Tibial nerve (tissue), 4 donors: ENCODE measurements around the gene CLDND1. TPM values are rescaled to one million over a fixed set of nuclear protein-coding genes. Genes with fewer than 3 reads are reported as not detected.

Experiments
- DNase-seq, 2 donors: peaks; one replicate each; pipeline ENCODE4 v3.0.0-alpha.2; 2019; ENCODE audit warnings: low spot score in 2 of 2
- H3K27ac ChIP-seq, 4 donors: fragments of 200-600 bp; sonication (generic) in 3 of 4; one replicate each; pipeline ENCODE4 v1.5.1; 2017 to 2019; ENCODE audit warnings: mild to moderate bottlenecking in 1 of 4
- H3K27me3 ChIP-seq, 2 donors: fragments of 200-600 bp; sonication (generic) in 1 of 2; one replicate each; pipeline versions ENCODE4 v1.5.1 to v1.6.0; 2017 to 2019
- H3K36me3 ChIP-seq, 3 donors: fragments of 200-600 bp; sonication (generic); one replicate each; pipeline ENCODE4 v1.5.1; 2018 to 2019
- H3K4me1 ChIP-seq, 4 donors: fragments of 200-600 bp; sonication (generic) in 3 of 4; one replicate each; pipeline ENCODE4 v1.5.1; 2017 to 2019
- H3K4me3 ChIP-seq, 4 donors: fragments of 200-600 bp; sonication (generic) in 3 of 4; one replicate each; pipeline ENCODE4 v1.5.1; 2017 to 2019; ENCODE audit warnings: mild to moderate bottlenecking in 1 of 4, moderate library complexity in 1 of 4
- H3K9me3 ChIP-seq, 4 donors: fragments of 200-600 bp; sonication (generic) in 3 of 4; one replicate each; pipeline ENCODE4 v1.5.1; 2017 to 2019
- CTCF ChIP-seq, 5 experiments: fragments of 200-600 bp in 3 of 5; fragments of 450-650 bp in 2 of 5; sonication (generic) in 3 of 5; IDR thresholded peaks; one replicate each; pipeline ENCODE4 v1.5.1; 2016 to 2019; ENCODE audit warnings: antibody characterized with exemption in 5 of 5, mild to moderate bottlenecking in 3 of 5, moderate library complexity in 2 of 5
- EP300 ChIP-seq, 2 donors: sonication (generic); formaldehyde crosslinking; IDR thresholded peaks; one replicate each; pipeline ENCODE4 v1.6.1; 2017; ENCODE audit warnings: antibody characterized with exemption in 2 of 2, mild to moderate bottlenecking in 1 of 2
- POLR2A ChIP-seq, 2 donors: fragments of 450-650 bp; IDR thresholded peaks; one replicate each; pipeline ENCODE4 v1.6.1; 2017; ENCODE audit warnings: antibody characterized with exemption in 2 of 2, mild to moderate bottlenecking in 2 of 2, moderate library complexity in 2 of 2
- whole genome bisulfite sequencing, 2 donors: methylation state at CpG; one replicate each; pipeline ENCODE4 v1.1.5; 2018; 5-methylcytosine and 5-hydroxymethylcytosine counted together
- total RNA-seq, 4 donors: library from RNA; depleted of rRNA; stranded (reverse); fragments of >200 nt; gene quantifications; one replicate each; pipeline ENCODE4 v1.1.0, GENCODE V29; 2016

The CLDND1 gene
- total RNA-seq, 4 donors from 2014 or later = 106 to 191 (median 172) TPM

GRCh38 chr3:98551236-98551635 lies 28.5 kb upstream of the CLDND1 start:
- Histone ChIP-seq H3K4me1 (no peaks in the 10 kb centered on the region), H3K9me3 (no peaks in the 10 kb centered on the region), H3K36me3 (no peaks in the 10 kb centered on the region), H3K4me3 (no peak overlapping the region), H3K27me3 (no peaks in the 10 kb centered on the region), H3K27ac (no peak overlapping the region)
- no peak for DNase-seq
- 77 to 95% methylated on average over 2 of the region's 2 CpGs for WGBS, 2 donors
- TF ChIP-seq CTCF (IDR thresholded peaks at IDR 0.05) = no peak
- no peak for TF ChIP-seq POLR2A (IDR thresholded peaks at IDR 0.05)
- no peak for TF ChIP-seq EP300 (IDR thresholded peaks at IDR 0.05)

DNA sequence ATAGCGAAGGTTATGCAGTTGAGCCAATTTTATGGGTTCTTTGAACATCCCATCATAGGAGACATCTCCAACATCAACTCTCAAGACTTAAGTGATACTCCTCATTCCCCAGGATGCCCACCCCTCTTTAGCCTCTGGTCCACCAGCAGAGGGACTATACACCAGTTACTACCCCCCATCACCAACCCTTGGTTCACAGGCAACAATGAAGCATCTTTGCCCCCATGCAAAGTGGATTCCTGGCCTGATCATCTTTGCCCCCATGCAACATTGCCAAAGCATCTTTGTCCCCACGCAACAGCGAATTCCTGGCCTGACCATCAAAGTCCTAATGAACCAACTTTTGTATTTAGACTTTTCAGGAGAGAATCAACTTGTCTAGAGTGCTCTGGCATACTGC lies 28.1 kb upstream of the CLDND1 start:
- no peaks in the 10 kb centered on the region for H3K36me3 ChIP-seq
- no peak for DNase-seq
- H3K9me3 ChIP-seq = no peaks in the 10 kb centered on the region
- H3K27me3 ChIP-seq = no peaks in the 10 kb centered on the region
- WGBS, 2 donors = 93 to 95% methylated on average over 3 of the region's 3 CpGs
- no peak overlapping the region for H3K4me3 ChIP-seq
- H3K4me1 ChIP-seq = no peaks in the 10 kb centered on the region
- TF ChIP-seq CTCF (IDR thresholded peaks at IDR 0.05) = no peak
- H3K27ac ChIP-seq = no peak overlapping the region

DNA sequence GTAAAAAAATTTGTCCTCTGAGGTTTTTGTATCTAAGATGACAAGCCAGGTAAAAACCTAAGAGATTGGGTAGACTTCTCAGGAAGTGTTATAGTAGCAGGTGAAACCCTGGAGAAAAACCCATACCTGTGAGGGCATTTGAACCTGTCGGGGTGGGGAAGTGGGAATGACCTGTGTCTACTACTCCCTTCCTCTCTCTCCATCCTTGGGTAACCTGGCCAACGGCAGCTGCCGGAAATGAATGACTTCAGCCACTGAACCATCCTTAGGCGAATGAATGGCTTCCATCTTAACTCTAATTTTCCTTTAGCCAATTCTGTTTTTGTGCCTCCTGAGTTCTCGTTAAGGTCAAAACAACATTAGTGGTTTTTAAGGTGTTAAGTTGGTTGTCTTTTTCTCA lies 25.8 kb upstream of the CLDND1 start:
- H3K4me3 ChIP-seq = no peak overlapping the region
- H3K9me3 ChIP-seq = no peaks in the 10 kb centered on the region
- H3K27me3 ChIP-seq = no peaks in the 10 kb centered on the region
- no peaks in the 10 kb centered on the region for H3K4me1 ChIP-seq
- WGBS, 2 donors = 66 to 78% methylated on average over 5 of the region's 5 CpGs
- H3K36me3 ChIP-seq = no peaks in the 10 kb centered on the region
- no peak overlapping the region for H3K27ac ChIP-seq
- TF ChIP-seq POLR2A (IDR thresholded peaks at IDR 0.05) (no peak), EP300 (IDR thresholded peaks at IDR 0.05) (no peak), CTCF (IDR thresholded peaks at IDR 0.05) (no peak)
- no peak for DNase-seq

DNA sequence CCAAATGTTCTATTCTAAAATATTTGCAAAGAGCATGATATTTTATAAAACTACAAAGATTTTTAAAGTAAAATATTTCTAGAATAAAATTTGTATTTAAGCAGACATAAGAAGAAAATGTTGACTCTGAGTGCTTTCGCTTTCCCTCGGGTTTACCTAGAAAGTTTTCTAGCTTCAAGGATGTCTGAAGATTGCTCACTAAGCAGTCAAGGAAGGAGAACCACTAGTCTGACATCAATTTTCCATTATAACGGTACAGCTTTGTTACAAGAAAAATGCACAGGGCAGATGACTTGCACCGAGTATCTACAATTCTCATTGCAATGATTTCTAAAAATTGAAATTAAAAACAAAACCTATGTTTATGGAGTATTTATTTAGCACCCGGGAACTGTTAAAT lies 23.2 kb upstream of the CLDND1 start:
- 80 to 81% methylated on average over 5 of the region's 5 CpGs for WGBS, 2 donors
- TF ChIP-seq POLR2A (IDR thresholded peaks at IDR 0.05) = no peak
- TF ChIP-seq CTCF (IDR thresholded peaks at IDR 0.05) = no peak
- no peak for TF ChIP-seq EP300 (IDR thresholded peaks at IDR 0.05)
- no peaks in the 10 kb centered on the region for H3K36me3 ChIP-seq
- no peaks in the 10 kb centered on the region for H3K4me1 ChIP-seq
- H3K27ac ChIP-seq = no peak overlapping the region
- no peak for DNase-seq
- H3K27me3 ChIP-seq = no peaks in the 10 kb centered on the region
- no peak overlapping the region for H3K4me3 ChIP-seq
- no peaks in the 10 kb centered on the region for H3K9me3 ChIP-seq

DNA sequence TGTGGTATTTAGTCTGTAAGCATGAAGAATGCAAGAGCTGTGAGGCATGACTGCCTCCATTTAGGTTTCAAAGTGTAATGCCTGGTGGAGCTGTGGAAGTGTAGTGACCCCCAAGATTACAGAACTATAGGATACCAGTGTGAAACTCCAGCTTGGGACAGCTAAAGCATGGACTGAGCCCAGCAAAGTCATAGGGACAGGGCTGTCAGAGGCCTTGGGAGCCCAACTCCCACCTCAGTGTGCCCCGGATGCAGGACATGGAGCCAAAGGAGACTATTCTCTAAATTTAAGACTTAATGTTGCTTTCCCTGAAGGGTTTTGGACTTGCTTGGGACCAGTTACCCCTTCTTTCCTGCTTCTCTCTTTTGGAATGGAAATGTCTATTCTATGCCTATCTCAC lies 19.9 kb upstream of the CLDND1 start:
- Histone ChIP-seq H3K27ac (no peak overlapping the region), H3K9me3 (no peaks in the 10 kb centered on the region), H3K4me1 (no peaks in the 10 kb centered on the region), H3K36me3 (no peaks in the 10 kb centered on the region), H3K27me3 (no peaks in the 10 kb centered on the region), H3K4me3 (no peak overlapping the region)
- TF ChIP-seq CTCF (IDR thresholded peaks at IDR 0.05) (no peak), POLR2A (IDR thresholded peaks at IDR 0.05) (no peak), EP300 (IDR thresholded peaks at IDR 0.05) (no peak)
- no peak for DNase-seq
- WGBS, 2 donors = 75 to 83% methylated on average over 1 of the region's 1 CpG
